HepG2 (cell line): ENCODE measurements around the gene ASCC3. TPM values are rescaled to one million over a fixed set of nuclear protein-coding genes. Genes with fewer than 3 reads are reported as not detected.

ENCODE experiments used
- ATAC-seq: fragments of 200-7000 bp; cut with Tn5 transposase; 3 replicates; pipeline ENCODE4 v1.9.1; 2020; ENCODE audit warnings: mild to moderate bottlenecking, moderate library complexity
- BruUV-seq: library from RNA; stranded (reverse); fragments of 400-500 nt; replicated peaks from 2 replicates; lab custom pipeline; 2021; lab: Mats Ljungman, UMichigan
- CTCF ChIA-PET: fragments of 300-600 bp; formaldehyde crosslinking; extraction: SDS; loops from one replicate; lab custom pipeline; 2021; ENCODE audit warnings: low total read pairs, inconsistent platforms, low intra/inter-chr PET ratio; lab: Yijun Ruan, JAX
- POLR2A ChIA-PET: fragments of 350-600 bp; sonication (Branson Sonifier 250); formaldehyde crosslinking; loops from one replicate; lab custom pipeline; 2020; ENCODE audit warnings: antibody characterized with exemption, inconsistent platforms; lab: Yijun Ruan, JAX
- DNase-seq: peaks from one replicate; pipeline ENCODE4 v3.0.0-alpha.2; 2015; ENCODE audit warnings: low spot score
- FAIRE-seq: peaks from 3 replicates; lab custom pipeline; 2011; peaks lifted over from hg19 to GRCh38; lab: Jason Lieb, UNC
- H2AFZ ChIP-seq: one replicate; pipeline ENCODE4 v1.6.1; 2011; ENCODE audit warnings: low read length, inconsistent platforms
- H3K27ac ChIP-seq: fragments of 300-600 bp; 3 replicates; pipeline ENCODE4 v1.8.0; 2011; ENCODE audit warnings: mixed run types, mild to moderate bottlenecking, mixed read lengths, low read length, inconsistent platforms; ENCODE audit not compliant: insufficient read depth; ENCODE audit errors: extremely low read length
- H3K27me3 ChIP-seq, 2 experiments: fragments of 200-600 bp in 1 of 2; 2 replicates in 1 of 2; 3 replicates in 1 of 2; pipeline versions ENCODE4 v1.6.0 to v1.8.0; 2011; ENCODE audit warnings: low read length in 2 of 2, mild to moderate bottlenecking in 2 of 2, moderate library complexity in 2 of 2, inconsistent platforms in 1 of 2; ENCODE audit not compliant: insufficient read depth in 2 of 2, control insufficient read depth in 1 of 2
- H3K36me3 ChIP-seq, 2 experiments: fragments of 200-600 bp in 1 of 2; replicated peaks in 1 of 2; 2 replicates in 1 of 2; 3 replicates in 1 of 2; pipeline versions ENCODE4 v1.5.1 to v1.8.0; 2011; ENCODE audit warnings: low read length in 2 of 2, inconsistent platforms in 1 of 2; ENCODE audit not compliant: insufficient read depth in 2 of 2, control insufficient read depth in 1 of 2
- H3K4me1 ChIP-seq: 2 replicates; pipeline ENCODE4 v1.5.1; 2012; ENCODE audit warnings: low read length, inconsistent platforms; ENCODE audit not compliant: insufficient read depth
- H3K4me2 ChIP-seq: 2 replicates; pipeline ENCODE4 v1.6.0; 2011; ENCODE audit warnings: low read depth, low read length, inconsistent platforms
- H3K4me3 ChIP-seq, 3 experiments: fragments of 200-600 bp in 1 of 3; sonication (generic), shearing (Covaris generic) in 1 of 3; replicated peaks in 1 of 3; 2 replicates each; pipeline ENCODE4 v1.5.1; 2011 to 2016; ENCODE audit warnings: low read length in 3 of 3, inconsistent platforms in 2 of 3, low read depth in 2 of 3, mild to moderate bottlenecking in 2 of 3, control low read depth in 1 of 3, mixed read lengths in 1 of 3; ENCODE audit not compliant: insufficient read depth in 1 of 3
- H3K79me2 ChIP-seq: one replicate; pipeline ENCODE4 v1.6.1; 2011; ENCODE audit warnings: low read length, inconsistent platforms; ENCODE audit not compliant: insufficient read depth
- H3K9ac ChIP-seq: 2 replicates; pipeline ENCODE4 v1.6.0; 2011; ENCODE audit warnings: mild to moderate bottlenecking, low read depth, low read length, inconsistent platforms; ENCODE audit not compliant: insufficient read depth
- H3K9me3 ChIP-seq: 2 replicates; pipeline ENCODE4 v1.5.1; 2012; ENCODE audit warnings: mild to moderate bottlenecking, low read length
- H4K20me1 ChIP-seq: 2 replicates; pipeline ENCODE4 v1.6.0; 2011; ENCODE audit warnings: inconsistent platforms, mild to moderate bottlenecking, low read length, moderate library complexity; ENCODE audit not compliant: insufficient read depth
- ISL2 ChIP-seq: sonication (generic); formaldehyde crosslinking; IDR thresholded peaks from 2 replicates; pipeline ENCODE4 v1.5.0; 2020; ENCODE audit warnings: missing genetic modification reagents
- NFATC3 ChIP-seq: sonication (generic); formaldehyde crosslinking; IDR thresholded peaks from 2 replicates; pipeline ENCODE4 v1.5.1; 2020; ENCODE audit warnings: mild to moderate bottlenecking, missing genetic modification reagents
- SNAI1 ChIP-seq: sonication (generic); formaldehyde crosslinking; IDR thresholded peaks from 2 replicates; pipeline ENCODE4 v1.5.0; 2020; ENCODE audit warnings: mild to moderate bottlenecking, missing genetic modification reagents, borderline replicate concordance
- ZNF318 ChIP-seq: sonication (generic); formaldehyde crosslinking; IDR thresholded peaks from 2 replicates; pipeline ENCODE4 v1.4.0; 2020; ENCODE audit warnings: mild to moderate bottlenecking, missing genetic modification reagents
- WGBS: methylation state at CpG from one replicate; pipeline ENCODE4 v1.1.6; 2017; ENCODE audit warnings: low lambda C conversion rate; 5-methylcytosine and 5-hydroxymethylcytosine counted together
- in situ Hi-C: cut with HindIII; loops from 2 replicates; pipeline ENCODE4 v1.10.0; 2017; ENCODE audit warnings: low pct_unique_long_range_greater_than_20kb; ENCODE audit not compliant: extremely low pct_ligation_motif_present
- intact Hi-C: fragments of 100-400 bp; cut with micrococcal nuclease; formaldehyde crosslinking; loops from one replicate; pipeline ENCODE4 v1.10.0; 2022; ENCODE audit not compliant: unreplicated experiment
- polyA plus RNA-seq, 8 experiments: library from polyadenylated mRNA; depleted of rRNA in 3 of 8; stranded (reverse) in 7 of 8; unstranded in 1 of 8; fragments of >200 nt; fragmentation: Illumina TruSeq in 4 of 8; extraction: Trizol in 4 of 8; gene quantifications; 2 replicates each; pipeline versions ENCODE4 v1.2.1 to v1.2.3, GENCODE V29; 2011 to 2016; ENCODE audit warnings: low read depth in 4 of 8, missing spikeins in 1 of 8, mixed read lengths in 1 of 8; ENCODE audit not compliant: insufficient read depth in 1 of 8
- total RNA-seq, 5 experiments: library from RNA; depleted of rRNA; stranded (reverse); fragments of >200 nt; fragmentation: Illumina TruSeq; extraction: Trizol; gene quantifications; 2 replicates each; pipeline ENCODE4 v1.2.3, GENCODE V29; 2016; ENCODE audit warnings: low read depth in 1 of 5
- TF ChIP-seq, protein P1 (sequence below): sonication (generic); formaldehyde crosslinking; conservative IDR thresholded peaks from 2 replicates; pipeline ENCODE4 v1.8.1; 2023; ENCODE audit warnings: missing genetic modification reagents

ASCC3 gene
- total and polyA plus RNA-seq, 2 of the 13 experiments (the other 11 are each of a cell fraction or from before 2014, with no cell fraction given) = 23.1 to 55.7 TPM

DNA sequence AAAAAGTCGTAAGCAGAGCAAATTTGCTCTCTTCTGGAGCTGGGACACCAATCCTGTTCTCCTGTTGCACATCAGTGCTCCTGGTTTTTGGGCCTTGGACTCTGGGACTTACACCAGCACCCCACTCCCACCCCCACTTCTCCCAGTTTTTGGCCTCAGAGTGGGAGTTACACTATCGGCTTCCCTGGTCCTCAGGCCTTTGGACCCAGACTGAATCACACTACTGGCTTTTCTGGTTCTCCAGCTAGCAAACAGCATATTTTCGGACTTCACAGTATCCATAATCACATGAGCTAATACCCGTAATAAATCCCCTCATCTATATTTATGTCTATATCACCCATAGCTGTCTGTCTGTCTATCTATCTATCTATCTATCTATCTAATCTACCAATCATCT, 23.2 kb upstream of the ASCC3 start:
- ChIA-PET POLR2A (interaction anchor here (1.0 kb wide), 1 partner anchor 23 kb away, joined by 3 read pairs; the partner anchor contains the start of gene ASCC3), CTCF (no interaction called here)
- intact Hi-C loops = no loop called here
- Histone ChIP-seq H3K9me3 (no peaks in the 10 kb centered on the region), H3K36me3 (no peaks in the 10 kb centered on the region), H3K9ac (no peak overlapping the region), H3K79me2 (no peaks in the 10 kb centered on the region), H3K27me3 (peaks cover 0 to 3% of the 10 kb centered on the region in 2 experiments; a peak in 1 of 5 replicates), H3K4me3 (no peak overlapping the region), H2AFZ (no peak overlapping the region), H3K27ac (no peak overlapping the region), H3K4me2 (no peak overlapping the region), H4K20me1 (no peaks in the 10 kb centered on the region), H3K4me1 (peaks cover 8% of the 10 kb centered on the region)
- TF ChIP-seq ZNF318 (CRISPR knock-in tag) (no peak), NFATC3 (no peak), ISL2 (no peak), SNAI1 (no peak)
- TF ChIP-seq, protein P1, sequence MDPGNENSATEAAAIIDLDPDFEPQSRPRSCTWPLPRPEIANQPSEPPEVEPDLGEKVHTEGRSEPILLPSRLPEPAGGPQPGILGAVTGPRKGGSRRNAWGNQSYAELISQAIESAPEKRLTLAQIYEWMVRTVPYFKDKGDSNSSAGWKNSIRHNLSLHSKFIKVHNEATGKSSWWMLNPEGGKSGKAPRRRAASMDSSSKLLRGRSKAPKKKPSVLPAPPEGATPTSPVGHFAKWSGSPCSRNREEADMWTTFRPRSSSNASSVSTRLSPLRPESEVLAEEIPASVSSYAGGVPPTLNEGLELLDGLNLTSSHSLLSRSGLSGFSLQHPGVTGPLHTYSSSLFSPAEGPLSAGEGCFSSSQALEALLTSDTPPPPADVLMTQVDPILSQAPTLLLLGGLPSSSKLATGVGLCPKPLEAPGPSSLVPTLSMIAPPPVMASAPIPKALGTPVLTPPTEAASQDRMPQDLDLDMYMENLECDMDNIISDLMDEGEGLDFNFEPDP (CRISPR knock-in tag) = no peak
- in situ Hi-C loops = no loop called here
- DNase-seq (no peak), ATAC-seq (no peak), FAIRE-seq (no peak)
- 14% methylated on average over 4 of the region's 4 CpGs for WGBS
- no TSS peak for BruUV-seq
